Tibial artery (tissue), 4 donors: ENCODE results near the gene SMC4.

Experiments used
- DNase-seq, 2 donors: peaks; one replicate each; pipeline ENCODE4 v3.0.0-alpha.2; 2019
- H3K27ac ChIP-seq, 2 donors: fragments of 200-600 bp; sonication (generic) in 1 of 2; 1 replicate in 1 of 2; 2 replicates in 1 of 2; pipeline ENCODE4 v1.5.1; 2018 to 2019; ENCODE audit warnings: mild to moderate bottlenecking in 1 of 2
- H3K27me3 ChIP-seq, 2 donors: fragments of 200-600 bp; sonication (generic) in 1 of 2; one replicate each; pipeline versions ENCODE4 v1.5.1 to v1.6.0; 2016 to 2019
- H3K36me3 ChIP-seq, 3 donors: fragments of 200-600 bp; sonication (generic) in 2 of 3; one replicate each; pipeline ENCODE4 v1.5.1; 2016 to 2019; ENCODE audit warnings: mild to moderate bottlenecking in 2 of 3
- H3K4me1 ChIP-seq, 4 donors: fragments of 200-600 bp; sonication (generic) in 2 of 4; 1 replicate in 3 of 4; 2 replicates in 1 of 4; pipeline ENCODE4 v1.5.1; 2016 to 2019
- H3K4me3 ChIP-seq, 2 donors: fragments of 200-600 bp; sonication (generic) in 1 of 2; 1 replicate in 1 of 2; 2 replicates in 1 of 2; pipeline ENCODE4 v1.5.1; 2018 to 2019; ENCODE audit warnings: mild to moderate bottlenecking in 2 of 2
- H3K9me3 ChIP-seq, 3 donors: fragments of 200-600 bp; sonication (generic) in 1 of 3; one replicate each; pipeline ENCODE4 v1.5.1; 2016 to 2019
- intact Hi-C: fragments of 100-400 bp; cut with DNase I; formaldehyde crosslinking; loops from one replicate; pipeline ENCODE4 v1.15.0; 2023; ENCODE audit warnings: low total_unique reads
- TF ChIP-seq, protein P1 (sequence below), 2 experiments: fragments of 200-600 bp in 1 of 2; fragments of 450-650 bp in 1 of 2; IDR thresholded peaks; one replicate each; pipeline ENCODE4 v1.5.1; 2017 to 2019; ENCODE audit warnings: antibody characterized with exemption in 2 of 2, mild to moderate bottlenecking in 1 of 2, moderate library complexity in 1 of 2

The SMC4 gene

DNA sequence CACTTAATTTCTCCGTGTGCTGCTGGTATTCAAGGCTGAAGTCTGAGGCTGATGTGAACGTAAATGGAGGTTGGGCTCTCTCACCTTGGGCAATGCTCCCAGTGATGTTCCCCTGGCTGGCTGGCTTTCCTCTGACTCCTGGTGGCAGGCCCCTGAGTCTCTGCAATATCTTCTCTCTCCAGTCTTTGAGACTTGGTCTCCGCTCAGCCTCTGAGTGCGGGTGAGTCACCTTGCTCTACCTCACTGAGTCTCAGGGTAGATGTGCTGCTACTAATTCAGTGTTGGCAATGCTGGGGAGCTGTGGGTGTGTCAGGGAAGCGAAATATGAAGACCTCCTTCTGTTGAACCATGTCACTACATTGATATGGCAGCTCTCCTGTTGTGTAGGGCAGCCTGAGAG is 81.5 kb downstream of the SMC4 start:
- Histone ChIP-seq H3K4me3 (no peak overlapping the region), H3K36me3 (no peaks in the 10 kb centered on the region), H3K27ac (no peak overlapping the region), H3K27me3 (peaks cover 0 to 3% of the 10 kb centered on the region in 2 donors), H3K9me3 (no peaks in the 10 kb centered on the region), H3K4me1 (peaks cover 0 to 1% (median 0%) of the 10 kb centered on the region in 4 donors)
- no peak for DNase-seq
- TF ChIP-seq, protein P1, sequence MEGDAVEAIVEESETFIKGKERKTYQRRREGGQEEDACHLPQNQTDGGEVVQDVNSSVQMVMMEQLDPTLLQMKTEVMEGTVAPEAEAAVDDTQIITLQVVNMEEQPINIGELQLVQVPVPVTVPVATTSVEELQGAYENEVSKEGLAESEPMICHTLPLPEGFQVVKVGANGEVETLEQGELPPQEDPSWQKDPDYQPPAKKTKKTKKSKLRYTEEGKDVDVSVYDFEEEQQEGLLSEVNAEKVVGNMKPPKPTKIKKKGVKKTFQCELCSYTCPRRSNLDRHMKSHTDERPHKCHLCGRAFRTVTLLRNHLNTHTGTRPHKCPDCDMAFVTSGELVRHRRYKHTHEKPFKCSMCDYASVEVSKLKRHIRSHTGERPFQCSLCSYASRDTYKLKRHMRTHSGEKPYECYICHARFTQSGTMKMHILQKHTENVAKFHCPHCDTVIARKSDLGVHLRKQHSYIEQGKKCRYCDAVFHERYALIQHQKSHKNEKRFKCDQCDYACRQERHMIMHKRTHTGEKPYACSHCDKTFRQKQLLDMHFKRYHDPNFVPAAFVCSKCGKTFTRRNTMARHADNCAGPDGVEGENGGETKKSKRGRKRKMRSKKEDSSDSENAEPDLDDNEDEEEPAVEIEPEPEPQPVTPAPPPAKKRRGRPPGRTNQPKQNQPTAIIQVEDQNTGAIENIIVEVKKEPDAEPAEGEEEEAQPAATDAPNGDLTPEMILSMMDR (IDR thresholded peaks at IDR 0.05): no peak
- intact Hi-C loops: no loop called here

DNA sequence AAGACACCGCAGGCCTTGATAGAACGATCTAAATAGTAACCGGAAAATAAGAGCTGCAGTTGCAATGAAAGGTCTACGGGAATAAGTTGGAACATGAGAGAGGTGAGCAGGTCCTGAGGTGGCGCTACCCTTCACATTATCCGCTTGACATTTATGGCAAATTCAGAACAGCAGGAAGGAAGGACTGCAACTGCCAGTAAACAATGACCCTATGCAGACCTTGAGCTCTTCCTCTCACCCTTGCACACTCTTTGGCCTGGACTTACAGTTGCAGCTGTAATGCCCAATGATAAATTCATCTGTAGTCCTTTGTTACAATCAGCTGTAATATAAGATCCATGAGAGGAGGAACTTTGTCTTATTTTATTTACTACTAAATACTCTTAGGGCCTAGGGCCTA is 82.4 kb downstream of the SMC4 start:
- TF ChIP-seq, protein P1 (IDR thresholded peaks at IDR 0.05): no peak
- Histone ChIP-seq H3K9me3 (no peaks in the 10 kb centered on the region), H3K4me3 (no peak overlapping the region), H3K4me1 (peaks cover 0 to 4% (median 0%) of the 10 kb centered on the region in 4 donors), H3K27ac (no peak overlapping the region), H3K27me3 (peaks cover 0 to 3% of the 10 kb centered on the region in 2 donors), H3K36me3 (no peaks in the 10 kb centered on the region)
- intact Hi-C loops: no loop called here
- DNase-seq: no peak

DNA sequence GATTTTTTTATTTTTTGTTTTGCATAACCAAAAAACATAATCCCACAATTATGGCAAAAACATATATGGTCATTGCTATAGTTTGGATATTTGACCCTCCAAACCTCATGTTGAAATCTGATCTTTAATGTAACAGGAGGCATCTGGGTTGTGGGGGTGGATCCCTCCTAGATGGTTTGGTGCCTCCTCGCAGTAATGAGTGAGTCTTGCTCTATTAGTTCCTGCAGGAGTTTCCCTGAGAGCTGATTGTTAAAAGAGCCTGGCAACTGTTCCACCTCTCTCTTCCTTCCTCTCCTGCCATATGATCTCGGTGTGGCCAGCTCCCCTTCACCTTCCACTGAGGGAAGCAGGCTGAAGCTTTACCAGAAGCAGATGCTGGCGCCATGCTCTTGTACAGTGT is 83.3 kb downstream of the SMC4 start:
- no peaks in the 10 kb centered on the region for H3K9me3 ChIP-seq
- peaks cover 0 to 3% of the 10 kb centered on the region in 2 donors for H3K27me3 ChIP-seq
- intact Hi-C loops: no loop called here
- H3K4me3 ChIP-seq: no peak overlapping the region
- H3K36me3 ChIP-seq: no peaks in the 10 kb centered on the region
- DNase-seq: no peak
- H3K4me1 ChIP-seq: peaks cover 0 to 4% (median 0%) of the 10 kb centered on the region in 4 donors
- TF ChIP-seq, protein P1 (IDR thresholded peaks at IDR 0.05): no peak
- H3K27ac ChIP-seq: no peak overlapping the region
